Activated naive CD8-positive, alpha-beta T cell treated with anti-CD3 and anti-CD28 coated beads for 36 hours (primary cell): ENCODE data around the gene COL18A1. TPM values are rescaled to one million over a fixed set of nuclear protein-coding genes. Genes with fewer than 3 reads are reported as not detected.
A peak's percentile ranks its signal among the peaks of the same experiment; 100 is the strongest.

Experiments used
- DNase-seq: peaks from one replicate; pipeline ENCODE4 v3.0.0; 2021
- H3K27ac Mint-ChIP-seq: one replicate; pipeline ENCODE4 v1.8.0; 2022; ENCODE audit warnings: mild to moderate bottlenecking, moderate library complexity, mixed read lengths
- H3K27me3 Mint-ChIP-seq: one replicate; pipeline ENCODE4 v1.8.0; 2022; ENCODE audit warnings: mild to moderate bottlenecking, mixed read lengths
- H3K36me3 Mint-ChIP-seq: one replicate; pipeline ENCODE4 v1.8.0; 2021; ENCODE audit warnings: mild to moderate bottlenecking, mixed read lengths
- H3K4me1 Mint-ChIP-seq: one replicate; pipeline ENCODE4 v1.8.0; 2021; ENCODE audit warnings: mixed read lengths
- H3K4me3 Mint-ChIP-seq: one replicate; pipeline ENCODE4 v1.8.0; 2022; ENCODE audit warnings: mild to moderate bottlenecking, moderate library complexity, mixed read lengths
- H3K9me3 Mint-ChIP-seq: one replicate; pipeline ENCODE4 v1.8.0; 2022; ENCODE audit warnings: mixed read lengths
- total RNA-seq, 2 experiments: library from RNA; stranded (reverse); gene quantifications; one replicate each; pipeline ENCODE4 v1.2.3, GENCODE V29; 2021

The COL18A1 gene
- total RNA-seq, 2 experiments from 2014 or later = 3.5 to 4.0 TPM

GRCh38 chr21:45470773-45471524, 66.0 kb downstream of the COL18A1 start:
- H3K9me3 Mint-ChIP-seq = no peaks in the 10 kb centered on the region
- no peak overlapping the region for H3K4me3 Mint-ChIP-seq
- peak; percentile 40 for DNase-seq
- peak overlapping the region; percentile 2 for H3K27ac Mint-ChIP-seq
- H3K4me1 Mint-ChIP-seq = peaks cover 9% of the 10 kb centered on the region
- H3K27me3 Mint-ChIP-seq = no peaks in the 10 kb centered on the region
- H3K36me3 Mint-ChIP-seq = no peaks in the 10 kb centered on the region

GRCh38 chr21:45471525-45472221, 66.7 kb downstream of the COL18A1 start:
- Mint-ChIP-seq H3K27me3 (no peaks in the 10 kb centered on the region), H3K27ac (no peak overlapping the region), H3K4me3 (no peak overlapping the region), H3K4me1 (peaks cover 9% of the 10 kb centered on the region), H3K9me3 (no peaks in the 10 kb centered on the region), H3K36me3 (no peaks in the 10 kb centered on the region)
- no peak for DNase-seq

- no peak overlapping the region for H3K27ac Mint-ChIP-seq
- H3K27me3 Mint-ChIP-seq = no peaks in the 10 kb centered on the region
- H3K4me1 Mint-ChIP-seq = peaks cover 9% of the 10 kb centered on the region
- H3K36me3 Mint-ChIP-seq = no peaks in the 10 kb centered on the region
- no peak for DNase-seq
- H3K4me3 Mint-ChIP-seq = no peak overlapping the region
- no peaks in the 10 kb centered on the region for H3K9me3 Mint-ChIP-seq
Observed at GRCh38 chr21:45472445-45473365, 67.7 kb downstream of the COL18A1 start.

GRCh38 chr21:45473496-45474322, 68.7 kb downstream of the COL18A1 start:
- H3K27ac Mint-ChIP-seq = no peak overlapping the region
- peaks cover 18% of the 10 kb centered on the region for H3K4me1 Mint-ChIP-seq
- no peaks in the 10 kb centered on the region for H3K36me3 Mint-ChIP-seq
- H3K27me3 Mint-ChIP-seq = no peaks in the 10 kb centered on the region
- H3K9me3 Mint-ChIP-seq = no peaks in the 10 kb centered on the region
- no peak for DNase-seq
- H3K4me3 Mint-ChIP-seq = no peak overlapping the region

- H3K27ac Mint-ChIP-seq = no peak overlapping the region
- H3K36me3 Mint-ChIP-seq = no peaks in the 10 kb centered on the region
- H3K27me3 Mint-ChIP-seq = no peaks in the 10 kb centered on the region
- no peak for DNase-seq
- H3K4me1 Mint-ChIP-seq = peaks cover 25% of the 10 kb centered on the region
- no peak overlapping the region for H3K4me3 Mint-ChIP-seq
- no peaks in the 10 kb centered on the region for H3K9me3 Mint-ChIP-seq
Observed at GRCh38 chr21:45474323-45474950, 69.5 kb downstream of the COL18A1 start.

- no peak for DNase-seq
- Mint-ChIP-seq H3K36me3 (no peaks in the 10 kb centered on the region), H3K9me3 (no peaks in the 10 kb centered on the region), H3K27ac (no peak overlapping the region), H3K27me3 (no peaks in the 10 kb centered on the region), H3K4me3 (no peak overlapping the region), H3K4me1 (peaks cover 25% of the 10 kb centered on the region)
Observed at GRCh38 chr21:45475004-45475685, 70.2 kb downstream of the COL18A1 start.

GRCh38 chr21:45475797-45476570, 71.0 kb downstream of the COL18A1 start:
- H3K27ac Mint-ChIP-seq = no peak overlapping the region
- no peak overlapping the region for H3K4me3 Mint-ChIP-seq
- H3K9me3 Mint-ChIP-seq = no peaks in the 10 kb centered on the region

GRCh38 chr21:45476582-45476981, 71.6 kb downstream of the COL18A1 start:
- no peaks in the 10 kb centered on the region for H3K9me3 Mint-ChIP-seq

More at GRCh38 chr21:45475797-45476570, 71.0 kb downstream of the COL18A1 start:
- Mint-ChIP-seq H3K27me3 (no peaks in the 10 kb centered on the region), H3K36me3 (no peaks in the 10 kb centered on the region), H3K4me1 (peaks cover 21% of the 10 kb centered on the region)
- DNase-seq = no peak

GRCh38 chr21:45477176-45478114, 72.5 kb downstream of the COL18A1 start:
- Mint-ChIP-seq H3K9me3 (no peaks in the 10 kb centered on the region), H3K27me3 (no peaks in the 10 kb centered on the region), H3K4me1 (peaks cover 19% of the 10 kb centered on the region), H3K36me3 (no peaks in the 10 kb centered on the region), H3K4me3 (peak overlapping the region; percentile 74), H3K27ac (peak overlapping the region; percentile 93)
- no peak for DNase-seq

More at GRCh38 chr21:45476582-45476981, 71.6 kb downstream of the COL18A1 start:
- Mint-ChIP-seq H3K4me1 (peaks cover 17% of the 10 kb centered on the region), H3K36me3 (no peaks in the 10 kb centered on the region), H3K27ac (peak overlapping the region; percentile 0), H3K27me3 (no peaks in the 10 kb centered on the region), H3K4me3 (no peak overlapping the region)
- DNase-seq = no peak

GRCh38 chr21:45478115-45478801, 73.3 kb downstream of the COL18A1 start:
- Mint-ChIP-seq H3K9me3 (no peaks in the 10 kb centered on the region), H3K27me3 (no peaks in the 10 kb centered on the region), H3K36me3 (no peaks in the 10 kb centered on the region), H3K4me1 (peaks cover 22% of the 10 kb centered on the region), H3K4me3 (peak overlapping the region; percentile 74), H3K27ac (peak overlapping the region; percentile 93)
- DNase-seq = peak; percentile 78

- H3K9me3 Mint-ChIP-seq = no peaks in the 10 kb centered on the region
Observed at GRCh38 chr21:45478816-45479669, 74.1 kb downstream of the COL18A1 start.

More at GRCh38 chr21:45478816-45479669, 74.1 kb downstream of the COL18A1 start:
- Mint-ChIP-seq H3K27ac (peak overlapping the region; percentile 93), H3K27me3 (no peaks in the 10 kb centered on the region), H3K4me1 (peaks cover 25% of the 10 kb centered on the region), H3K36me3 (no peaks in the 10 kb centered on the region), H3K4me3 (peak overlapping the region; percentile 74)
- DNase-seq = no peak
